HFFc6 (cell line): ENCODE measurements around the gene ADGRV1. TPM values are rescaled to one million over a fixed set of nuclear protein-coding genes. Genes with fewer than 3 reads are reported as not detected.

Source experiments
- DNase-seq: peaks from one replicate; pipeline ENCODE4 v3.0.0-alpha.2; 2018
- H3K27ac Mint-ChIP-seq: 2 replicates; pipeline ENCODE4 v1.8.0; 2020; ENCODE audit warnings: mild to moderate bottlenecking, mixed read lengths
- H3K27me3 Mint-ChIP-seq: 2 replicates; pipeline ENCODE4 v1.8.0; 2021; ENCODE audit warnings: mild to moderate bottlenecking, moderate library complexity, mixed read lengths; ENCODE audit not compliant: insufficient read depth
- H3K36me3 Mint-ChIP-seq: 2 replicates; pipeline ENCODE4 v1.8.0; 2021; ENCODE audit warnings: low read depth, mixed read lengths
- H3K4me1 Mint-ChIP-seq: 2 replicates; pipeline ENCODE4 v1.8.0; 2020; ENCODE audit warnings: low read depth, mixed read lengths
- H3K4me3 Mint-ChIP-seq: 2 replicates; pipeline ENCODE4 v1.8.0; 2020; ENCODE audit warnings: mild to moderate bottlenecking, moderate library complexity, mixed read lengths
- H3K9me3 Mint-ChIP-seq: 2 replicates; pipeline ENCODE4 v1.8.0; 2020; ENCODE audit warnings: mild to moderate bottlenecking, mixed read lengths
- total RNA-seq, 6 experiments: library from RNA; stranded (reverse); fragmentation: NEBNext Ultra II Directional; extraction: Animal tissue kit (Norgen Biotek cat#: 25700); gene quantifications; 2 replicates in 1 of 6; 3 replicates in 5 of 6; pipeline ENCODE4 v1.2.3, GENCODE V29; 2021
- TF ChIP-seq, protein P1 (sequence below): fragments of 200-600 bp; sonication (generic); IDR thresholded peaks from 2 replicates; pipeline ENCODE4 v1.5.0; 2021; ENCODE audit warnings: antibody characterized with exemption, mild to moderate bottlenecking

Gene ADGRV1
- total RNA-seq, 6 experiments from 2014 or later = not detected

DNA sequence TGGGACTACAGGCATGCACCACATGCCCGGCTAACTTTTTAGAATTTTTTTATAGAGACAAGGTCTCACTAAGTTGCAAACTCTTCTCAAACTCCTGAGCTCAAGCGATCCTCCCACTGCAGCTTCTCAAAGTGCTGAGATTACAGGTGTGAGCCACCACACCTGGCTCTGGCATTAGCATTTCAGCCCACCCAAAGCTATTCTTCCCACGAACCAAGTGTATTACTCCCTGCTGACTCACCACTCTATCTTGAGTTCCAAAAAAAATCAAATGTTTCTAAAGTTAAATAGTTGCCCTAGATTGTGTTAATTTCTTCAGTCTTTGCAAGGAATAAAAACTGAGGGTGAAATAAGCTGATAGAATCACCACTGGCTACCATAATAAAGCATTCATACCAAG is 619.0 kb downstream of the ADGRV1 start:
- H3K36me3 Mint-ChIP-seq = no peaks in the 10 kb centered on the region

DNA sequence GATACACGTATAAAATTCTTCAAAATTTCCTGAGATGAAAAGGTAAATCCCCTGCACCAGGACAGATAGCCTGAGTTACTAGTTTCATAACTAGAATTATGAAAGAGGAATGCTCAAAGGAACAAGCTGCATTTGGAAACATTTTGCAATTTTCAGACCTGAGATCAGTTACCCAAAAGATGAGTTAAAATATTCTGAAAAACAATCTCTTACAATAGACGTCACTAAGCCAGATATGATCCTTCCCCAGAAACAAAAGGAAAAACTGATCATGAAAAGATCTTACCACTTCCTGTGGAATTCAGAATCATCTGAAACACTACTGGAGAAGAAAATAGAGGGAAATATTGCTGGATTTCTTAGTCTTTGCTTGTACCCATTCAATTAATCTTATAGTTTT is 619.9 kb downstream of the ADGRV1 start:
- Mint-ChIP-seq H3K36me3 (no peaks in the 10 kb centered on the region), H3K9me3 (no peaks in the 10 kb centered on the region), H3K27ac (peak overlapping the region; percentile 13; the same call in 1 of the 2 replicates), H3K4me1 (peaks cover 37% of the 10 kb centered on the region), H3K27me3 (no peaks in the 10 kb centered on the region), H3K4me3 (no peak overlapping the region)
- DNase-seq = no peak
- TF ChIP-seq, protein P1, sequence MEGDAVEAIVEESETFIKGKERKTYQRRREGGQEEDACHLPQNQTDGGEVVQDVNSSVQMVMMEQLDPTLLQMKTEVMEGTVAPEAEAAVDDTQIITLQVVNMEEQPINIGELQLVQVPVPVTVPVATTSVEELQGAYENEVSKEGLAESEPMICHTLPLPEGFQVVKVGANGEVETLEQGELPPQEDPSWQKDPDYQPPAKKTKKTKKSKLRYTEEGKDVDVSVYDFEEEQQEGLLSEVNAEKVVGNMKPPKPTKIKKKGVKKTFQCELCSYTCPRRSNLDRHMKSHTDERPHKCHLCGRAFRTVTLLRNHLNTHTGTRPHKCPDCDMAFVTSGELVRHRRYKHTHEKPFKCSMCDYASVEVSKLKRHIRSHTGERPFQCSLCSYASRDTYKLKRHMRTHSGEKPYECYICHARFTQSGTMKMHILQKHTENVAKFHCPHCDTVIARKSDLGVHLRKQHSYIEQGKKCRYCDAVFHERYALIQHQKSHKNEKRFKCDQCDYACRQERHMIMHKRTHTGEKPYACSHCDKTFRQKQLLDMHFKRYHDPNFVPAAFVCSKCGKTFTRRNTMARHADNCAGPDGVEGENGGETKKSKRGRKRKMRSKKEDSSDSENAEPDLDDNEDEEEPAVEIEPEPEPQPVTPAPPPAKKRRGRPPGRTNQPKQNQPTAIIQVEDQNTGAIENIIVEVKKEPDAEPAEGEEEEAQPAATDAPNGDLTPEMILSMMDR = no peak

More for the DNA sequence above, 619.0 kb downstream of the ADGRV1 start:
- Mint-ChIP-seq H3K4me3 (no peak overlapping the region), H3K9me3 (no peaks in the 10 kb centered on the region), H3K27me3 (no peaks in the 10 kb centered on the region), H3K27ac (no peak overlapping the region), H3K4me1 (peaks cover 31% of the 10 kb centered on the region)
- no peak for DNase-seq
- TF ChIP-seq, protein P1 = no peak

DNA sequence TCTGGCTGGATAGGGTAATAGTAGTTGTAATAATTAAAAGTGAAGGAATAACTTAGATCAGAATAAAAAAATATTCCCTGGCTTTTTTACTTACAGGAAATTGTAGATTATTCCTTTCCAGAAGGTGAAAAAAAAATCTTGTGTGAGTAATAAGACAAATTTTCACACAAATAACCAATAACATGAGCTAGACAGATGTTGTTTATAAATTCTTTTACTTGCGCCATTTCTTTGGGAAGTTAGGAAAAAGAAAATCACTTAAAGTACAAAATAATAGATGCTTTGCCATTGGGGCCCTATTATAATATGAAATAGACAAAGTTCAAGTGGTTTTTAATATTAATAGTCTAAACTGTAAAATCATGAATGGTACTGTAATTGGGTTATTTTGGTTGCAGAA is 620.4 kb downstream of the ADGRV1 start:
- no peak overlapping the region for H3K4me3 Mint-ChIP-seq
- H3K27me3 Mint-ChIP-seq = no peaks in the 10 kb centered on the region
- H3K27ac Mint-ChIP-seq = no peak overlapping the region
- H3K36me3 Mint-ChIP-seq = no peaks in the 10 kb centered on the region
- H3K9me3 Mint-ChIP-seq = no peaks in the 10 kb centered on the region
- TF ChIP-seq, protein P1 = no peak
- DNase-seq = no peak
- peaks cover 43% of the 10 kb centered on the region for H3K4me1 Mint-ChIP-seq

- Mint-ChIP-seq H3K27ac (no peak overlapping the region), H3K27me3 (no peaks in the 10 kb centered on the region), H3K4me1 (peaks cover 43% of the 10 kb centered on the region), H3K4me3 (no peak overlapping the region), H3K9me3 (no peaks in the 10 kb centered on the region), H3K36me3 (no peaks in the 10 kb centered on the region)
- TF ChIP-seq, protein P1 = no peak
- no peak for DNase-seq
Measured at GRCh38 chr5:91180506-91180905, 621.9 kb downstream of the ADGRV1 start.

- H3K4me1 Mint-ChIP-seq = peaks cover 40% of the 10 kb centered on the region
- peak overlapping the region; percentile 53; the same call in 1 of the 2 replicates for H3K27ac Mint-ChIP-seq
- H3K4me3 Mint-ChIP-seq = 0 out of 2 replicates have a peak overlapping the region, but pooled peaks have one; percentile 0
- TF ChIP-seq, protein P1 = peak; percentile 50
- H3K36me3 Mint-ChIP-seq = no peaks in the 10 kb centered on the region
- no peaks in the 10 kb centered on the region for H3K27me3 Mint-ChIP-seq
- no peaks in the 10 kb centered on the region for H3K9me3 Mint-ChIP-seq
- DNase-seq = peak; percentile 15
Measured at GRCh38 chr5:91182763-91183162, 624.2 kb downstream of the ADGRV1 start.

GRCh38 chr5:91183743-91184142 is 625.1 kb downstream of the ADGRV1 start:
- no peak overlapping the region; the same call in 1 of the 2 replicates for H3K4me3 Mint-ChIP-seq
- no peak overlapping the region for H3K27ac Mint-ChIP-seq
- peaks cover 30% of the 10 kb centered on the region for H3K4me1 Mint-ChIP-seq
- no peaks in the 10 kb centered on the region for H3K36me3 Mint-ChIP-seq
- TF ChIP-seq, protein P1 = no peak
- H3K27me3 Mint-ChIP-seq = no peaks in the 10 kb centered on the region
- no peaks in the 10 kb centered on the region for H3K9me3 Mint-ChIP-seq
- DNase-seq = no peak
